Endothelial cell (in vitro differentiated cells): ENCODE data around the gene LAMP2. TPM values are rescaled to one million over a fixed set of nuclear protein-coding genes. Genes with fewer than 3 reads are reported as not detected.

Experiments used
- DNase-seq: peaks from one replicate; pipeline ENCODE4 v3.0.0; 2021; ENCODE audit warnings: low spot score
- H3K27ac Mint-ChIP-seq: one replicate; pipeline ENCODE4 v1.8.0; 2021; ENCODE audit warnings: mixed read lengths, inconsistent platforms; ENCODE audit not compliant: unreplicated experiment
- H3K27me3 Mint-ChIP-seq: one replicate; pipeline ENCODE4 v1.8.0; 2021; ENCODE audit warnings: mild to moderate bottlenecking, moderate library complexity, mixed read lengths, inconsistent platforms; ENCODE audit not compliant: unreplicated experiment
- H3K36me3 Mint-ChIP-seq: one replicate; pipeline ENCODE4 v1.8.0; 2021; ENCODE audit warnings: mild to moderate bottlenecking, low read depth, mixed read lengths, inconsistent platforms; ENCODE audit not compliant: unreplicated experiment
- H3K4me1 Mint-ChIP-seq: one replicate; pipeline ENCODE4 v1.8.0; 2021; ENCODE audit warnings: mild to moderate bottlenecking, mixed read lengths, inconsistent platforms; ENCODE audit not compliant: unreplicated experiment
- H3K4me3 Mint-ChIP-seq: one replicate; pipeline ENCODE4 v1.8.0; 2021; ENCODE audit warnings: mild to moderate bottlenecking, mixed read lengths, inconsistent platforms; ENCODE audit not compliant: unreplicated experiment
- H3K9me3 Mint-ChIP-seq: one replicate; pipeline ENCODE4 v1.8.0; 2021; ENCODE audit warnings: mixed read lengths, inconsistent platforms; ENCODE audit not compliant: unreplicated experiment
- total RNA-seq: library from RNA; stranded (reverse); fragmentation: NEBNext Ultra II Directional; extraction: Animal tissue kit (Norgen Biotek cat#: 25700); gene quantifications from one replicate; pipeline ENCODE4 v1.2.1, GENCODE V29; 2021; ENCODE audit not compliant: unreplicated experiment
- TF ChIP-seq, protein P1 (sequence below): fragments of 200-600 bp; sonication (generic); IDR thresholded peaks from one replicate; pipeline ENCODE4 v1.5.0; 2021; ENCODE audit warnings: antibody characterized with exemption; ENCODE audit not compliant: unreplicated experiment

The LAMP2 gene
- total RNA-seq, 1 donor from 2014 or later = 67.5 TPM

DNA sequence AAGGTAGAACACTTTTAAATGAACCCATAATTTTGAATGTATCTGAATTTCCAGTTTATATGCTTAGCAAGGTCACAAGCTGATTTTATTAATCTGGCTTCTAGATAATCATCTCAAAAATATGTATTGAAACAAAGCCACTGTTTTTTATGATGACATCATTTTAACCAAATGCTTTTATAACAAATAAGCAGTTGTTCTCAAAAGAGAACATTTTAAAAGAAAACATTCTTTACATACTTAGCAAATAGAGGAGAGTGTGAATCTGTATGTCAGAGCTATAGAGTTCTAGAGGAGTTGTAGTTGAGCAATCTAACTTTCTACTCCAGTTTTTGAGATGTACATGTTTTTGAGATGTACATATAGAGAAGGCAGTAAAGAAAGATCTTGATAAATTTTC, 42.5 kb downstream of the LAMP2 start:
- TF ChIP-seq, protein P1, sequence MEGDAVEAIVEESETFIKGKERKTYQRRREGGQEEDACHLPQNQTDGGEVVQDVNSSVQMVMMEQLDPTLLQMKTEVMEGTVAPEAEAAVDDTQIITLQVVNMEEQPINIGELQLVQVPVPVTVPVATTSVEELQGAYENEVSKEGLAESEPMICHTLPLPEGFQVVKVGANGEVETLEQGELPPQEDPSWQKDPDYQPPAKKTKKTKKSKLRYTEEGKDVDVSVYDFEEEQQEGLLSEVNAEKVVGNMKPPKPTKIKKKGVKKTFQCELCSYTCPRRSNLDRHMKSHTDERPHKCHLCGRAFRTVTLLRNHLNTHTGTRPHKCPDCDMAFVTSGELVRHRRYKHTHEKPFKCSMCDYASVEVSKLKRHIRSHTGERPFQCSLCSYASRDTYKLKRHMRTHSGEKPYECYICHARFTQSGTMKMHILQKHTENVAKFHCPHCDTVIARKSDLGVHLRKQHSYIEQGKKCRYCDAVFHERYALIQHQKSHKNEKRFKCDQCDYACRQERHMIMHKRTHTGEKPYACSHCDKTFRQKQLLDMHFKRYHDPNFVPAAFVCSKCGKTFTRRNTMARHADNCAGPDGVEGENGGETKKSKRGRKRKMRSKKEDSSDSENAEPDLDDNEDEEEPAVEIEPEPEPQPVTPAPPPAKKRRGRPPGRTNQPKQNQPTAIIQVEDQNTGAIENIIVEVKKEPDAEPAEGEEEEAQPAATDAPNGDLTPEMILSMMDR = no peak
- Mint-ChIP-seq H3K4me3 (no peak overlapping the region), H3K9me3 (no peaks in the 10 kb centered on the region)

DNA sequence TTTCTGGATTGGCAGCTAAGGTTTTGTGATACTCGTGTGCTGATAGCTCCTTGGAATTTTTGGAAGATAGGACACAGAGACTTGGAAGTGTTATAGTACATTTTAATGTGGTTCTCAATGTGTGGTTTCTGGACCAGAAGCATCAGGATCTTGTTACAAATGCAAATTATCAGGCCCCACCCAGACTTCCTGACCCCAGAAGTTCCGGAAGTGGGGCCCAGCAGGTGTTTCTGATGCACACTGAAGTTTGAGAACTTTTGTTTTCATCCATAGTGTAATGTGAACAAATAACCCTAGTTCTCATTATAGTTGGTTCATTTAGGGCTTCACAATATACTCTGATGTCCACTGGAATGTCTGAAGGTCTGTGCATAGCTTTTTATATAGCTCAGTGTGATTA, 49.6 kb downstream of the LAMP2 start:
- no peak overlapping the region for H3K4me3 Mint-ChIP-seq
- DNase-seq = no peak

More for the DNA sequence above, 42.5 kb downstream of the LAMP2 start:
- no peaks in the 10 kb centered on the region for H3K36me3 Mint-ChIP-seq
- no peaks in the 10 kb centered on the region for H3K27me3 Mint-ChIP-seq
- DNase-seq = no peak
- H3K27ac Mint-ChIP-seq = no peak overlapping the region
- H3K4me1 Mint-ChIP-seq = peaks cover 5% of the 10 kb centered on the region

DNA sequence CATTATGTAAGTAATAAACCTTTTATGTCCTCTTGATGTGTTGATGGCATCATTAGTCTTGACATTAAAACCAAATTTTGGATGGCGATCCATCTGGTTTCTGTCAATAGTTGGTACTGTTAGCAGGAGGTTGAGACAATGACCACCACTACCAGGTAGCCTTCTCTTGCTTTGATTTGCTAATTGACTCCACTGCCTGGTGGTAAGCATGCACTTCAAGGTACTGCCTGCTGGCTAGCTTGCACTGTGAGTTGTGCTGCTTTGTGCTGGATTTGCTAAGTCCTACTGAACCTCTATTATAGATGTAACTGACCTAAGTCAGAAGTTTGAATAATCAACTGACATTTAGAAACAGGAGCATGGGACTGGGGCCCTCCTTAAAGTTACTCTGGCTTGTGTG, 60.9 kb downstream of the LAMP2 start:
- Mint-ChIP-seq H3K27ac (no peak overlapping the region), H3K4me3 (no peak overlapping the region), H3K9me3 (peaks cover 4% of the 10 kb centered on the region), H3K4me1 (no peaks in the 10 kb centered on the region), H3K36me3 (peaks cover 4% of the 10 kb centered on the region), H3K27me3 (peaks cover 8% of the 10 kb centered on the region)
- no peak for DNase-seq
- TF ChIP-seq, protein P1 = no peak

More for the DNA sequence above, 49.6 kb downstream of the LAMP2 start:
- Mint-ChIP-seq H3K36me3 (no peaks in the 10 kb centered on the region), H3K27me3 (no peaks in the 10 kb centered on the region), H3K9me3 (no peaks in the 10 kb centered on the region), H3K27ac (no peak overlapping the region), H3K4me1 (no peaks in the 10 kb centered on the region)
- TF ChIP-seq, protein P1 = no peak

DNA sequence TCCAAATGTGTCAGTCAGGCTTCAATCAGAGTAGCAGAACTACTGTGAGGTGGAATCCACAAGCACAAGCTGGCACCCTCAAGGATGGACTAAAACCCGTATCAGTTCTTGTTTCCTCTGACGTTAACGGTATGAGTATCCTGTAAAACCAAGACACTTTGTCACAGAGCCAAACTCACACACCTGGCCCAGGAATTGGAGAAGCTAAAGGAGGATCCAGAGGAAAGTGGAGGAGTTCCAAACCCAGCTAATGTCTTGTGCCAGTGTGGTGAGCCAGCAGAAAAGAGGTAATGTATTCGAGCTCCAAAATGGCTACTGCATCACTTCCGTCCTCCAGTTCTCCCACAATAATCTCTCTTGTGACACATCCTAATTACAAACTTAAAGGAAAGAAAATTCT, 62.5 kb downstream of the LAMP2 start:
- DNase-seq = no peak
- no peaks in the 10 kb centered on the region for H3K4me1 Mint-ChIP-seq
- peaks cover 4% of the 10 kb centered on the region for H3K9me3 Mint-ChIP-seq
- no peak overlapping the region for H3K27ac Mint-ChIP-seq
- no peak overlapping the region for H3K4me3 Mint-ChIP-seq
- TF ChIP-seq, protein P1 = no peak
- H3K36me3 Mint-ChIP-seq = peaks cover 4% of the 10 kb centered on the region
- peaks cover 8% of the 10 kb centered on the region for H3K27me3 Mint-ChIP-seq

- Mint-ChIP-seq H3K36me3 (no peaks in the 10 kb centered on the region), H3K4me3 (no peak overlapping the region), H3K4me1 (no peaks in the 10 kb centered on the region), H3K27me3 (peaks cover 2% of the 10 kb centered on the region), H3K9me3 (no peaks in the 10 kb centered on the region), H3K27ac (no peak overlapping the region)
- no peak for DNase-seq
- TF ChIP-seq, protein P1 = no peak
Measured at GRCh38 chrX:120402369-120402768, 66.7 kb downstream of the LAMP2 start.
